Measurements from ENCODE around the gene CCP110.
"Not testable (repeated sequence)": the region's sequence is repeated elsewhere in the genome, so short reads cannot be mapped to it uniquely, and the experiment has no call there.

CCP110 gene

DNA sequence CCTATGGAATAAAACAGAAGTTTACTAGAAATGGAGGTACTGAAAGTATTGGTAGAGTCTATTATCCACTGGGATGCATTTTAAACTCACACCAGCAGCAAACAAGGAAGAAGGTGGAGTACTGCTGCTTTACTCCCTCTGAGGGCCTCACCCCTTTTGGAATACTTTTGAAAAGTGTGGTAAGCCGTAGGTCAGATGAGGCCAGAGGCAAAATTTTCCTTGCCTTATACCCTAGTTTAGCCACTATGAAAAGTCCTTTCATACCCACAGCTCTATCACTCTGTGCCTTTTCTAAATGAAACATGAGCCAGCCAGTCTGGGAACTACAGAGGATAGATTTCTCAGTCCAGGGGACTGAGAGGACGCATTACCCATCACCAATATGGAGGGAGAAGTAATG is 15.9 kb upstream of the CCP110 start:
- no peak for DNase-seq (ENCODE audit: low spot score)

DNA sequence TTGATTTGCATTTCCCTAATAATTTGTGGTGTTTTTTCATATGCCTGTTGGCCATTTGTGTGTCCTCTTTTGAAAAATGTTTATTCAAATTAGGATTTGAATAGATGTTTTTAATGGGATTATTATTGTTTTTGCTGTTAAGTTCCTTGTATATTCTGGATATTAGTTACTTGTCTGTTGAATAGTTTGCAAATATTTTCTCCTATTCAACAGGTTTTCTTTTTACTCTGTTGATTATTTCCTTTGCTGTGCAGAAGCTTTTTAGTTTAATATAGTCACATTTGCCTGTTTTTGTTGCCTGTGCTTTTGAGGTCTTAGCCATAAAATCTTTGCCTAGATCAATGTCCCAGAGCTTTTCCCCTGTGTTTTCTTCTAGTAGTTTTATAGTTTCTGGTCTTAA is 11.4 kb upstream of the CCP110 start:
- DNase-seq (ENCODE audit: low spot score), result no peak

DNA sequence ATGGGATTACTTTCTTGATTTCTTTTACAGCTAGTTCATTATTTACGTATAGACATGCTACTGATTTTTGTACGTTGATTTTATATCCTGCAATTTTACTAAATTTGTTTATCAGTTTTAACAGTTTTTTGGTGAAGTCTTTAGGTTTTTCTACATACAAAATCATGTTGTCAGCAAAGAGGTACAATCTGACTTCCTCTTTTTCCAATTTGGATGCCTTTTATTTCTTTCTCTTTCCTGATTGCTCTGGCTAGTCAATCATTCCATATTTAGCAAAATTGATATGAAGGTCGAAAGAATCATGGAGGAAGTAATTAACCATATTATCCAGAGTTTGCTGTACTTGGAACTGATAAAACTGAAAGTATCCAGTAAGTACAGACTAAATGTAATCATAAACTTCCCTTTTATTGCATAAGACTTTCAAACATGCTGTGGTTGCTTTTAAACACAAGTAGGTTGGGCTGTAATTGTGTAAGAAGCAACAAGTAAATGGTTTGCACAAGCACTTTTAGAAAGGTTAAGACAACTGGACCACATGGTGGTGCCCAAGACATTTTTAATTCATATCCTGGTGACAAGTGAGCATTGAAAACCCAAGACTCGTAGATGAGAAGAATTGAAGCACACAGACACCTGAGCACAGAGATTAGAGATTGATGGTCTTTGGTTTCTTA is 10.2 kb upstream of the CCP110 start:
- no peak for DNase-seq (ENCODE audit: low spot score)

DNA sequence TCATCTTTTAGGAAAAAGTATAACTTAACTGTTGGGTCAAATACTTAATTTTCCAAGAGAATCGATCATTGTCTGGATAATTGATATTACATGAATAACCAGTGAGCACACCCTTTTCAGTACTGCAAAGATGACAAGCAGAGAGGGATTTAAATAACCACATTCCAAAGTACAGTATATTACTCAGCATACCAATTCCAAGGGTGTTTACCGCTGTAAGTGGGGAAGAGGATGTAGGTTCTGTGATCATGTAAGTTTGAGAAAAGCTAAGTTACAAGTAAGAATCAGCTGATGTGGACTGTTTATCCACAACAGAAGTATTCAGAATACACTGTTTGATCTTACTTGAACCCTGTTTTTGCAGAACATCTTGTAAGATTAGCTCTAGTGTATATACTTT is 8.0 kb upstream of the CCP110 start:
- no peak for DNase-seq (ENCODE audit: low spot score)

DNA sequence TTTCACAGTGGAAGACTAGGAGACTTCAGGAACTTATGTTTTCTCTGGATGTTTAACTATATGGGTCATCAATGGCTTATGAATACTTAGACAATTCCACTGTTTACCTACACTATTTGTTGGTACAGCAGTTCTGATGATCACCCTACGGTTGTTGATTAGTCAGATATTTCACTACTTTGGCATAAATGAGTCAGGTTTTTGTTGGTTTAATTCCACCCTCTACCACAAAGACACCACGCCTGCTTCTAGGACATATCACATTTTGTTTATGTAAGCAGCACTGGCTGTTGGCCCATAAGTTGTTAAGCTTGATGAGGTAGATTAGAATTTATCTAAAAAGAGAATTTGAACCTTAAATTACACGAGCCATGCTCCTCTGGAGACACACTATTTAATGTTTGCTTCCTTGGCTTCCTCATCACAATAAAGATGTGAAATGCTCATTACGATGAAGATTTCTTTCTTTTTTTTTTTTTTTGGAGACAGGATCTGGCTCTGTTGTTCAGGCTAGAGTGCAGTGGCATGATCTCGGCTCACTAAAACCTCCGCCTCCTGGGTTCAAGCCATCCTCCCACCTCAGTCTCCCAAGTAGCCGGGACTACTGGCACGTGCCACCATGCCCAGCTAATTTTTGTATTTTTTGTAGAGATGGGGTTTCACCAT is 6.2 kb upstream of the CCP110 start:
- no peak for DNase-seq (ENCODE audit: low spot score)

DNA sequence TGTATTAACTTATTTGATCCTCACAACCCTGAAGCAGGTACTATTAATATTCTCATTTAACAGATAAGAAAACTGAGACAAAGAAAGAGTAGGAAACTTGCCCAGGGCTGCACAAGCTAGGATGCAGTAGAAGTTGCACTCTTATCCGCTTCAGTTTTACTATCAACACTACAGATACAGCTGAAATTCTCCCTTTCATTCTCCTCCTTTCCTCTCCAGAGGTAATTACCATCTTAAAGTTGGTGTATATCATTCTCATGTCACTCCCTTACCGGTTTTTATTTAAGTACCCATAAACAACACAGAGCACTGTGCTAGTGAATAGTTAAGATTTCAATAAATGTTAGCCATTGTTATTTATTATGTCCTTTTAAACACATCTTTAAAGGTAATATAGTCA is 5.4 kb upstream of the CCP110 start:
- no peak for DNase-seq (ENCODE audit: low spot score)

DNA sequence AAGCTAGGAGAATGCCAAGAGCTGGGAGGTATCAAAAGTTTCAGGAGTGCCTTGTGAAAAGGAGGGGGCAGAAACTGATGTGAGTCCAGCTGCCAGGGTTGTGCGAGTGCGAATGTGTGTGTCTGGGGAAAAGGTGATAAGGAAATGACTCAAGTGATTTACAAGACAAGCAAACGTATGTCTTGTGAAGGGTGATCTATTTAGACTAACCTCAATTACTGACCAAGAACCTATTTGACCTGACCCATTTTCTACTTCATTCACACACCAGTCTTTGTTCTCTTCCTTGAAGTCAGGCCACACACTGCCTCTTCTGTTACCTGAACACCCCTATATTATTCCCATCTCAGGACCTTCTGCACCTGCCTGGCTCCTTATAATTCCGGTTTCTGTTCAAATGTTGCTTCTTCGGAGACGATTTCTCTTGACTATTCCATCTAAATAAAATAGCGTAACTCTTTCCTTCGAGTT is 2.8 kb upstream of the CCP110 start:
- no peak for DNase-seq (ENCODE audit: low spot score)

DNA sequence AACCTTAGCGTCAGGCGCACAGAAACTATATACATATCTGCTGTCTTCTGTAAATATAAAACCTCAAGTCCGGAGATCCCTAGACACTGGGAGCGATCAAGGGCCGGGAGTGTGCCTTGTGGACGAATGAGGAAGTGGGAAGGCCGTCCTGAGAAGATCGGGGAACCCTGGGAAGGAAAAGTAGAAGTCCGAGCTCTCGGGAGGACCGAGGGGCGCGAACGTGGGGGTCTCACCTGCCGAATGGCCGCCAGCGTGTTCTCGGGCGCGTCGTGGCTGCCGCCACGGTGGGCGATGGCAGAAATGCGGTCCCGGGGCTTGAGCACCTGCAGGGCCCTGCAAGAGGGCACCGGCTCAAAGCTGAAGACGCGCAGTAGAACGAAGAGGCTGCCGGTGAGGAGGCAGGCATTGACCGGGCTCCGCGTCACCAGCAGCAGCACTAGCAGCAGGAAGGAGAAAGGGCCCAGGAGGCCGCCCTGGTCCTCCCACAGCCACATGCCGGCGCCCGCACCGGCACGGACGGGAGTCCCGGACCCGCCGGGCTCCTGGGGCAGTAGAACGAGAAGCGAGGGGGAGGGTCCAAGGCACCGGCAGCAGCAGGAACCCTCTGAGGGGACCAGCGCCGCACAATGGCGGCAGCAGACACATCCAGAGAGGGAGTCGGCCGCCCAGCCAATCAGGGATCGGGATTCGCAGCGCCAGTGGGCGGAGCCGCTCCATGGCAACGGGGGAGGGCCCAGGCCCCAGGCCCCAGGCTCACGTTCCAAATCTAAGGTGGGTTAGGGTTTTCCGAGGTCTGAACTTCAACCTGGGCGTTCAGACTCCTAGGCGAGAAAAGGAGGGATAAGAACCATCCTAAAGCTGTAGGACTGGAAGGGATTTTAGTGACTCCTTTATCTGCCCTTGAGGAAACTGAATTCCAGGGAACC is 2.0 kb upstream of the CCP110 start, which contains the start of gene GDE1:
GDE1 (minus strand) TSS at position 628 of the 926 bp plus-strand sequence; CDS start at position 494, 134 bp downstream.
- DNase-seq (ENCODE audit: low spot score), result peak; percentile 96

DNA sequence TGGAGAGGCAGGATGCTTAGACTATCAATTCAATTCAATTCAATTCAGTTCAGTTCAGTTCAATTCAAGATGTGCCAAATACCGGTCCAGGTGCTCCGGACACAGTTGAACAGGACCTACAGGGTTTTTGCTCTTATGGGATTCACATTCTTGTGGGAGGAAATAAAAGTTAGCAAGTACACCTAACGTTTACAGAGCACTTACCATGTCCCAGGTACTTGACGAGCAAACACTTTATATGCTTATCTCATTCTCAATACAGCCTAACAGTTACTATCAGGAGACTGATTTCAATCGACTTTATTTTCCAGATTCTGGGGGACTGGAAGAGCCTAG is 1.4 kb upstream of the CCP110 start:
- DNase-seq (ENCODE audit: low spot score), result no peak

DNA sequence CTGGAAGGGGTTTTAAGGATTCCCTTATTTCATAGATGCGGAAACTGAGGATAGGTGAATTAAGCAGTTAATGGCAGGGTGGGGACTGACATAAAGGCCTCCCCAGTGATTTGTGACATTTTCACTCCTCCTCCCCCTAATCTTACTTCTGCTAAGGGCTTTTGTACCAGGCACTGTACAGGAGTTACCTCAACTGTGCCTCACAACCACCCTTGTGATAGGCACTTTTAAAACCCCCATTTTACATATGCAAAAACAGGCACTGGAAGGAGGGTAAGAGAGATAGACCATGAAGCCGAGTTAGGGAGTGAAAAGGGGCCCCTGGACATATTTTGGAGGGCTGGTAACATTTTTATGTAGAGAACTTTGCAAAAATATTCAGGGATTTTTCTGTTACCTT is 982 bp upstream of the CCP110 start:
- DNase-seq (ENCODE audit: low spot score), result no peak

DNA sequence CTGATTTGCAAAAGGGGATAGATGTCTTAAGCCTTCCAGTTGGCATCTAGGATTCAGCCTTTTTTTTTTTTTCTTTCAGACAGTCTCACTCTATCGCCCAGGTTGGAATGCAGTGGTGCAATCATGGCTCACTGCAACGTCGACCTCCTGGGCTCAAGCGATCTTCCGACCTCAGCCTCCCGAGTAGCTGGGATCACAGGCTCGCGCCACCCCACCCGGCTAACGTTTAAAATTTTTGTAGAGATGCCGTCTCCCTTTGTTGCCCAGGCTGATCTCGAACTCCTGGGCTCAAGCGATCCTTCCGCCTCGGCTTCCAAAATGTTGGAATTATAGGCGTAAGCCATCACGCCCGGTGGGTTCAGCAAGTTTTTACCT is 571 bp upstream of the CCP110 start:
- no peak for DNase-seq (ENCODE audit: low spot score)

DNA sequence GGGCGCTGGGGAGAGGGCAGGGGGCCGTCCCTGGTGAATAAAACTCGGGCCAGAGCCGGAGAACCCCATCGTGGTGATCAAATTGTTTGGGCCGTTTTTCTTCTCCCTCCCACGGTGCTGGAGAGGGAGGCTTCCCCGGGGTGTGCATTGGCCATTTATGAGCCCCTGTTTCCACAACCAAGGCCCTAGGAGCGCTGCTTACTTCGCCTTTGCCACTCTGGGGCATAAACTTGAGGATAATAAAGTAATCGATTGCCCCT is 544 bp downstream of the CCP110 start:
- no peak for DNase-seq (ENCODE audit: low spot score)

DNA sequence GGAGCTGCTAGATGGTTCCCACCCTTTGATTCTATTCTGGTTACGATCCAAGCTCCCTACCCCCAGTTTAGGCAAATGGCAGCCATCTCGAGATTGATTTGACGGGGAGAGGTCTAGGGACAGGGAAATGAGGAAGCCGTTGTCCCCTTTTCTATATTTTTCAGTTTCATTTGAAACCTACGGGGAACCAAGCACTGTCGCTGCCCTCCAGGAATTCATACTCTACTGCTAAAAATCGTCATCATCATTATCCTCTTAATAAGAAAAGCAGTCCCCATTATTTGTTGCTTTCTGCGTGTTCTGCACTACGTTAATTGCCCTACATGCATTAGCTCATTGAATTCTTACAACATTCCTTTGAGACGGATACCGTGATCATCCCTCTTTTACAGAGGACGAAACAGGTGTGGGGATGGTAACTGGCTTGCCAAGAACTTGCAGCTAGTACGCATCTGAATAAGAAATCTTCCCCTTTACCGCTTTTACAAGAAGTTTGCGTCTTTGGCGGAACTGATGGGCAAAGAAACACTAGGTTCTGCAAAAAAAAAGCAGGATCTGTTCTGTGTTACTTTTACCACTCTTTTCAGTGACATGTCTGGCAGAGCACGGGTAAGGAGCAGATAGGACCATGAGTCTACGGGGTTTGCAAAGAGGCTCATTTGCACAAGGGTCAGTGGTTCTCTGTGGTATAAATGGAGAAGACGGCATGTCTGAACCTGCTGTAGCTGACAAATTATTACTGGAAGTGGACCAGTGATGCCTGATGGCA is 1.1 kb downstream of the CCP110 start:
- DNase-seq (ENCODE audit: low spot score), result no peak

DNA sequence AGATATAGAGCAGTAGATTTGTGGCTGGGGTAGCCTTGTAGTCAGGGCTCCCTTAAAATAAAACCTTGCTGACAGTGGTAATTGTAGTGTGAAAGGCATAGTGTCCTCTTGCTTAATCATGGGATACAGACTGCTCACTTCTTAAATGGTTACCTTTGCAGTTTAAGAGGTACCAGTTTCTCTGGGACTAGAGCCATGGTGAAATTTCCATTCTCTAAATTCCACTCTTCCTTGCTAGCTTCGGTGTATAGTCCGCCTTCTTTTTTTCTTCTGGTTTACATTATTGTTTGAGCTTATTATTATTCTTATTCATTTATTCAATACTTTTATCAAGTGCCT is 1.6 kb downstream of the CCP110 start:
- DNase-seq (ENCODE audit: low spot score), result no peak

DNA sequence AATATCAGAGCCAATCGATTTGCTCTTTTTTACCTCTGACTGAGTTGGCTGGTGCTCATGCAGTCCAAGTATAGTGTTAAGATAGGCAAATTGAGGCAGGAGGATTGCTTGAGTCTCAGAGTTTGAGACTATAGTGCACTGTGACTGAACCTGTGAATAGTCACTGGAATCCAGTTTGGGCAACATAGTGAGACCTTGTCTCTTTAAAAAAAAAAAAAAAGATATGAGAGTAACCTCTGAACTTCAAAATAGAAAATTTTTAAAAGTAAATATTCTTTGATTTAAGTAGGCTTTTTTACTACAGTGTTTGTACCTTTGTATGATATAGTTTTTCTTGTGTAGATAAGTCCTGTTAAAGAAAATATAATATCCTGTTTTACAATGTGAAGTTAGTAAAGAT is 3.4 kb downstream of the CCP110 start:
- DNase-seq (ENCODE audit: low spot score), result no peak

DNA sequence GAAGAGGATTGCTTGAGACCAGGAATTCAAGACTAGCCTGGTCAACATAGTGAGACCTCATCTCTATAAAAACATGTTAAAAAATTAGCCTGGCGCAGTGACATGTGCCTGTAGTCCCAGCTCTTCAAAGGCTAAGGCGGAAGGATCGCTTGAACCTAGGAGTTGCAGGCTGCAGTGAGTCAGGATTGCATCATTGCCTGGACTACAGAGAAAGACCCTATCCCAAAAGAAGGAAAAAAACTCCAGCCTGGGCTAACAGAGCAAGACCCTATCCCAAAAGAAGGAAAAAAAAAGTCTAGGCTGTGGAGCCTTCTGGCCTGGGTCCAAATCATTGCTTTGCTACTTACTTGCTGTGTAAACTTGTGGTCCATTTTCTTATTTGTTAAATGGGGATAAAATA is 4.9 kb downstream of the CCP110 start:
- no peak for DNase-seq (ENCODE audit: low spot score)

DNA sequence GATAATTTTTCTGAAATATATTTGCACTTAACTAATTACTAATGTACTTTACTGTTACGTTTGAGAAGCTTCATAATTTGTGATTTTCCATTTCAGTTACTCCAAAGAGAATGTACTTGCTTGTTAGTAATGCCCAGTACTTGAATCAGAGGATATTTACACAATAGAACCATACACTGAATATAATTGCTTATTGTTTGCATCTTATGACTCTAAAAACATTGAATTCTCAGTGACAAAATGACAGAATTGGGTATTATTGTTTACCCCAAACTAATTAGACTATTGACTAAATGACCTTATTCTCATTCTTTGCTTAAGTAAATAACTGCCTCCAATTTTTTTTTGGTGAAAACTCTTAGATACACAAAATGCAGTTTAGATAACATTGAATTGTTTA is 8.9 kb downstream of the CCP110 start:
- no peak for DNase-seq (ENCODE audit: low spot score)

DNA sequence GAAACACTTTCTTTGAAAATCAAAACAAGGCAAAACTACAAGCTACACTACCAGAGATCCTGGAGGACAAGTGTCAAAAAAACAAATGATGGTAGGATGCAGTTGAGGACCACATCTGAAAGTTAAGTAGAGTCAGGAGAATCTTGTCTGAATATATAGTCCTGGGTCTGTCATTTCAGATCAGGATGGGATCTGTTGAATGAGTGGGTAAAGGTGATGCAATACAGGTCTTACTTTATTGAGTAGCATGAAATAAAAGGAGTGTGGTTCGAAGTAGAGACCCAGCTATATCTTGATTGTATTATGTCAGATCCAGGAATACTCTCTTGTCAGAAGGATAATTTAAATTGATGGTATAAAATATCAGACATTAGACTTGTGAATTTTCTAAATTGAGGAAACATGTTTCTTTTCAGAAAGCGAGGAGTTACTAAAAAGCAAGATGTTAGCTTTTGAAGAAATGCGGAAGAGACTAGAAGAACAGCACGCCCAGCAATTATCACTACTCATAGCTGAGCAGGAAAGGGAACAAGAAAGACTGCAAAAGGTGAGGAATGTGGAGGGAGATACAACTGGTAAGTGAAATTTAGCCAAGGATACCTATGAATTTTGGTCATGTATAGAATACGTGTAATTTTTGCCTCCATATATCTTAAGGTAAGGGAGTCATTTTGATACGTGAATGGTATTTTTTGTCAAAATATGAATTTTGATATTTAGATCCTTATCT is 16.7 kb downstream of the CCP110 start:
- no peak for DNase-seq (ENCODE audit: low spot score)

DNA sequence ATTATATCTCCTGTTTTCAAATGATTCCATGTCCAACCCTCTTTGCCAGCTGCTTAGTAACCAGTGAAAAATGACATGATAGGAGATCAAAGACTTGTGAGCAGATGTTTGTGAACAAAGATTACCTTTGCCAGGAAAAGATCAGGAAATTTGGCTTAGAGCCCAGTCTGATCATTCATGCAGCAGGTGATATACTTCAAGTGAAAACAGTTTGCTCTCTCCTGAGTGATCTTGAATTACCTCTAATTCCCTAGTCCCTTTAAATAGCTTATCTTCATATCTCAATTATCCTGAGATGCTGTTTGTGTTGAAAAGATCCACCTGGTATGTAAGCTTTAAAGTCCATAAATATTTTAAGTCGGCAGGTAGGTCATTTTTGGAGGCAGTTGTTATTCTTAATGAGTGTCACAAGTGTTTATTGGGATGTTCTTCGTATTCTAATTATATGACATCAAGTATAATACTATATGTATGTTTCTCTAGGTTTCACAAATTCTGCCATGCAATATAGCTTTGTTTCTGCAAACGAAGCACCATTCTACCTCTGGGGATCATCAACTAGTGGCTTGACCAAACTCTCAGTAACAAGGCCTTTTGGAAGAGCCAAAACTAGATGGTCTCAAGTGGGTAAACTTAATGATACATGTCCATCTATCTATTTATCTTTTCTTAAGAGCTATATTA is 18.5 kb downstream of the CCP110 start:
- DNase-seq (ENCODE audit: low spot score), result no peak

DNA sequence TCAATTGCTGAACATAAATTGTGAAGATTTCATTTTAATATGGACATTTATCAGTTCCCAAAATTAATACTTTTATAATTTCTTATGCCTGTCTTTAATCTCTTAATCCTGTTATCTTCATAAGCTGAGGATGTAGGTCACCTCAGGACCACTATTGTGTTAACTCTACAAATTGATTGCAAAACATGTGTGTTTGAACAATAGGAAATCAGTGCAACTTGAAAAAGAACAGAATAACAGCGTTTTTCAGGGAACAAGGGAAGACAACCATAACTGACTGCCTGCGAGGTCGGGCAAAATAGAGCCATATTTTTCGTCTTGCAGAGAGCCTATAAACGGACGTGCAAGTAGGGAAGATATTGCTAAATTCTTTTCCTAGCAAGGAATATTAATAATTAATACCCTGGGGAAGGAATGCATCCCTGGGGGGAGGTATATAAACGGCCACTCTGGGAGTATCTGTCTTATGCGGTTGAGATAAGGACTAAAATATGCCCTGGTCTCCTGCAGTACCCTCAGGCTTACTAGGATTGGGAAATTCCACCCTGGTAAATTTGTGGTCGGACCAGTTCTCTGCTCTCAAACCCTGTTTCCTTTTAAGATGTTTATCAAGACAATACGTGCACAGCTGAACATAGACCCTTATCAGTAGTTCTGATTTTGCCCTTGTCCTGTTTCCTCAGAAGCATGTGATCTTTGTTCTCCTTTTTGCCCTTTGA is 19.7 kb downstream of the CCP110 start:
- not testable (repeated sequence) for DNase-seq (ENCODE audit: low spot score)

DNA sequence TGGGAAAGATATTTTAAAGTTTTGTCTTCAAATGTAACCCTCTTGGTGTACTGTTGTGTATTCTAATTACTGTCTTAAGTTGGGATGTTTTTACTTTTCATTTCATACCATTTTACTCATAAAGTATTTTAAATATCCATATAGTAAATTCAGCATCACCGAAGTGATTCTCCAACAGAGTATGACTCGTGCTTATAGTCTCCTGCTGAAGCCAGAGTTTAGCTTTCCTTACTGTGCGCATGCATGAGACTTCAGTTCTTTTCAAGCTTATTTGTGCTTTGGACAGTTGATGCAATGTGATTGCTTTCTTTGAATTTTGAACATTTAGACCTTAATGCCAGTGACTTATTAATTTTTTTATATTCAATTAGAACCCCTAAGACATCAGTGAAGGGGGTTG is 24.4 kb downstream of the CCP110 start:
- no peak for DNase-seq (ENCODE audit: low spot score)
